Mucosa of descending colon (tissue), 3 donors: ENCODE results near the gene LGI2. TPM values are rescaled to one million over a fixed set of nuclear protein-coding genes. Genes with fewer than 3 reads are reported as not detected.
"Not testable (repeated sequence)": the region's sequence is repeated elsewhere in the genome, so short reads cannot be mapped to it uniquely, and the experiment has no call there.

ENCODE experiments used
- ATAC-seq: fragments of 200-7000 bp; cut with Tn5 transposase; one replicate; pipeline ENCODE4 v1.9.1; 2020; ENCODE audit warnings: mild to moderate bottlenecking, moderate library complexity
- DNase-seq, 3 donors: peaks; one replicate each; pipeline ENCODE4 v3.0.0-alpha.2; 2020
- H3K36me3 ChIP-seq: fragments of 200-600 bp; one replicate; pipeline ENCODE4 v1.8.0; 2021; ENCODE audit warnings: low read depth, mild to moderate bottlenecking
- H3K4me1 ChIP-seq: fragments of 200-600 bp; one replicate; pipeline ENCODE4 v1.8.0; 2021; ENCODE audit warnings: low read depth, mild to moderate bottlenecking
- H3K4me3 ChIP-seq: fragments of 200-600 bp; one replicate; pipeline ENCODE4 v1.8.0; 2021; ENCODE audit warnings: mild to moderate bottlenecking
- H3K9me3 ChIP-seq: fragments of 200-600 bp; one replicate; pipeline ENCODE4 v1.8.0; 2021; ENCODE audit warnings: mild to moderate bottlenecking
- CTCF ChIP-seq: fragments of 200-600 bp; IDR thresholded peaks from one replicate; pipeline ENCODE4 v1.8.0; 2022; ENCODE audit warnings: antibody characterized with exemption, mild to moderate bottlenecking
- intact Hi-C, 2 donors: fragments of 100-400 bp; cut with DNase I in 1 of 2; cut with micrococcal nuclease in 1 of 2; formaldehyde crosslinking; loops; one replicate each; pipeline versions ENCODE4 v1.11.0 to v1.11.1; 2022; cut with DNase I, micrococcal nuclease
- total RNA-seq, 3 donors: library from RNA; stranded (reverse); fragmentation: NEBNext Ultra II Directional in 2 of 3; extraction: Animal tissue kit (Norgen Biotek cat#: 25700) in 2 of 3; gene quantifications; one replicate each; pipeline versions ENCODE4 v1.2.1 to v1.2.4, GENCODE V29; 2021 to 2023
- donor health status: DM: no; HTN: no; CAD: no; lungs with moderate emphysema.
- donor health status: DM: no; HTN: no; CAD: no.
- donor health status: DM: no; HTN: yes; CAD: no.

The LGI2 gene
- total RNA-seq, 3 donors from 2014 or later, result 0.43 to 2.5 (median 0.53) TPM

- DNase-seq, result no peak
- no peak for ATAC-seq
- H3K36me3 ChIP-seq, result no peaks in the 10 kb centered on the region
- no peaks in the 10 kb centered on the region for H3K4me1 ChIP-seq
- no peaks in the 10 kb centered on the region for H3K9me3 ChIP-seq
- H3K4me3 ChIP-seq, result no peak overlapping the region
- TF ChIP-seq CTCF, result no peak
- intact Hi-C loops, result no loop called here
Observed at GRCh38 chr4:25022766-25023165, 8.0 kb downstream of the LGI2 start.

GRCh38 chr4:25021216-25021615, 9.5 kb downstream of the LGI2 start:
- DNase-seq (no peak), ATAC-seq (no peak)
- Histone ChIP-seq H3K36me3 (no peaks in the 10 kb centered on the region), H3K4me1 (no peaks in the 10 kb centered on the region), H3K4me3 (no peak overlapping the region), H3K9me3 (no peaks in the 10 kb centered on the region)
- intact Hi-C loops, result no loop called here
- TF ChIP-seq CTCF, result no peak

DNA sequence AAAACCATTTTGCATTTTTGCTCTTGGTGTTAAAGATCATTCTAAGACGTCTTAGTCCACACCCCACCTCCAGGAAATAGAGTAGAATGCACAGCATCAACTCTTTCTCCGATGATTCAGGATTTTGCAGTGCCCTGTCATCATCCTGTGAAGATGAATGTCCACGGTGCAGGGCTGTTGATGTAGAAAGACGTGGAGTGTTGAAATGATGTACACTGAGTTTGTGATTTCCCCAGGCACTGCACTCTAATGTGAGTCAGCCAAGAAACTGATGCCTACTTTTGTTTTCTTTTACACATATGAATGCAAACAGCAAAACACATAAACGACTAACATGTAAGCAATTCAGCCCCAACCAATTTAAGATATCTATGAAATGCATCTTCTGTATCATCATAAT, 10.5 kb downstream of the LGI2 start:
- Histone ChIP-seq H3K9me3 (no peaks in the 10 kb centered on the region), H3K36me3 (no peaks in the 10 kb centered on the region), H3K4me3 (no peak overlapping the region), H3K4me1 (no peaks in the 10 kb centered on the region)
- no peak for ATAC-seq
- no peak for TF ChIP-seq CTCF
- no peak for DNase-seq
- intact Hi-C loops, result no loop called here

DNA sequence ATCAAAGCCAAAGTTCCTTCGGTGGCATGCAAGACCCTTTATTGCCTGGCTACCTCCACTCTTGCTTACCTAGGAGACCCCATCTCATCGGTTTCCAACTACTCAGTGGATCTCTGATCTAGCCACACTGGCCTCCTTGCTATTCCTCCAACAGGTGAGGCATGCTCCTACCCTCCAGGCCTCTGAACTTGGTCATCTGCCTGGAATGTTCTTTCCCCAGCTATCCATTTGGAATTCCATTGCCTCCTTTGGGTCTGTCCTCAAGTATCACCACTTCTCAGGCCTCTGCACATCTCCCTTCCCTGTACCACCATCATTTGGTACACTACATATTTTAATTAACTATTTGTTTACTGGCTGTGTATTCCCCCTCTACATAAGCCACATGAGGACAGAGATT, 11.2 kb downstream of the LGI2 start:
- Histone ChIP-seq H3K9me3 (no peaks in the 10 kb centered on the region), H3K4me3 (no peak overlapping the region), H3K36me3 (no peaks in the 10 kb centered on the region), H3K4me1 (no peaks in the 10 kb centered on the region)
- DNase-seq (no peak), ATAC-seq (no peak)
- TF ChIP-seq CTCF, result no peak
- intact Hi-C loops, result no loop called here

GRCh38 chr4:25015012-25015411, 15.7 kb downstream of the LGI2 start:
- DNase-seq (no peak), ATAC-seq (no peak)
- no peak for TF ChIP-seq CTCF
- no peaks in the 10 kb centered on the region for H3K36me3 ChIP-seq
- H3K4me3 ChIP-seq, result no peak overlapping the region
- H3K9me3 ChIP-seq, result no peaks in the 10 kb centered on the region
- intact Hi-C loops, result no loop called here
- no peaks in the 10 kb centered on the region for H3K4me1 ChIP-seq

- ATAC-seq, DNase-seq, H3K4me3 ChIP-seq, H3K9me3 ChIP-seq, H3K4me1 ChIP-seq, H3K36me3 ChIP-seq, intact Hi-C loops: not testable (repeated sequence)
Observed at GRCh38 chr4:25014662-25014983, 16.1 kb downstream of the LGI2 start.
